Naive thymus-derived CD4-positive, alpha-beta T cell (primary cell): ENCODE measurements around the gene LSAMP. TPM values are rescaled to one million over a fixed set of nuclear protein-coding genes. Genes with fewer than 3 reads are reported as not detected.

Experiments used
- ATAC-seq: fragments of 150-1000 bp; cut with Tn5 transposase; 2 replicates; pipeline ENCODE4 v1.10.0; 2021; ENCODE audit warnings: mild to moderate bottlenecking, moderate library complexity
- CTCF ChIA-PET: fragments of 350-600 bp; sonication (Branson Sonifier 250); formaldehyde crosslinking; loops from one replicate; lab custom pipeline; 2021; ENCODE audit warnings: antibody characterized with exemption; lab: Charles Lee
- POLR2A ChIA-PET: fragments of 350-600 bp; sonication (Branson Sonifier 250); formaldehyde crosslinking; loops from one replicate; lab custom pipeline; 2021; ENCODE audit warnings: antibody characterized with exemption, inconsistent platforms; lab: Charles Lee
- DNase-seq, 9 donors: peaks; one replicate each; pipeline versions ENCODE4 v3.0.0 to v3.0.0-alpha.2; 2020 to 2022; ENCODE audit warnings: mixed read lengths in 1 of 9
- H3K27ac ChIP-seq: one replicate; pipeline ENCODE4 v1.7.0; 2013; ENCODE audit warnings: mild to moderate bottlenecking, low read depth, low read length, moderate library complexity
- H3K27me3 ChIP-seq, 2 donors: one replicate each; pipeline ENCODE4 v1.7.0; 2013; ENCODE audit warnings: low read length in 2 of 2, mild to moderate bottlenecking in 2 of 2, moderate library complexity in 2 of 2; ENCODE audit not compliant: control insufficient read depth in 2 of 2, insufficient read depth in 2 of 2
- H3K36me3 ChIP-seq, 3 experiments: 1 replicate in 2 of 3; 2 replicates in 1 of 3; pipeline ENCODE4 v1.7.0; 2013; ENCODE audit warnings: low read length in 3 of 3, mild to moderate bottlenecking in 3 of 3, moderate library complexity in 1 of 3; ENCODE audit not compliant: insufficient read depth in 3 of 3, control insufficient read depth in 2 of 3
- H3K4me1 ChIP-seq, 2 donors: one replicate each; pipeline ENCODE4 v1.7.0; 2013; ENCODE audit warnings: low read length in 2 of 2, mild to moderate bottlenecking in 2 of 2, moderate library complexity in 1 of 2; ENCODE audit not compliant: control insufficient read depth in 2 of 2, insufficient read depth in 2 of 2
- H3K4me3 ChIP-seq: 2 replicates; pipeline ENCODE4 v1.7.0; 2013; ENCODE audit warnings: mild to moderate bottlenecking, low read length
- H3K9me3 ChIP-seq, 3 experiments: 1 replicate in 2 of 3; 2 replicates in 1 of 3; pipeline ENCODE4 v1.7.0; 2013; ENCODE audit warnings: low read length in 3 of 3; ENCODE audit not compliant: control insufficient read depth in 2 of 3
- H3K27ac Mint-ChIP-seq, 9 donors: one replicate each; pipeline ENCODE4 v1.8.0; 2020 to 2022; ENCODE audit warnings: mixed read lengths in 9 of 9, mild to moderate bottlenecking in 8 of 9, moderate library complexity in 5 of 9, inconsistent platforms in 2 of 9
- H3K27me3 Mint-ChIP-seq, 5 donors: one replicate each; pipeline ENCODE4 v1.8.0; 2021 to 2022; ENCODE audit warnings: mixed read lengths in 5 of 5, mild to moderate bottlenecking in 1 of 5
- H3K36me3 Mint-ChIP-seq, 5 donors: one replicate each; pipeline ENCODE4 v1.8.0; 2020 to 2022; ENCODE audit warnings: mixed read lengths in 5 of 5, mild to moderate bottlenecking in 3 of 5, inconsistent platforms in 1 of 5
- H3K4me1 Mint-ChIP-seq, 7 donors: one replicate each; pipeline ENCODE4 v1.8.0; 2020 to 2022; ENCODE audit warnings: mixed read lengths in 7 of 7, mild to moderate bottlenecking in 3 of 7, inconsistent platforms in 1 of 7
- H3K4me3 Mint-ChIP-seq, 10 donors: one replicate each; pipeline ENCODE4 v1.8.0; 2020 to 2022; ENCODE audit warnings: mild to moderate bottlenecking in 10 of 10, mixed read lengths in 10 of 10, moderate library complexity in 6 of 10, inconsistent platforms in 2 of 10
- H3K9me3 Mint-ChIP-seq, 11 donors: one replicate each; pipeline ENCODE4 v1.8.0; 2020 to 2022; ENCODE audit warnings: mixed read lengths in 11 of 11, mild to moderate bottlenecking in 4 of 11, inconsistent platforms in 1 of 11, moderate library complexity in 1 of 11
- intact Hi-C, 2 donors: fragments of 100-400 bp; cut with micrococcal nuclease; formaldehyde crosslinking; loops; one replicate each; pipeline ENCODE4 v1.15.1; 2023
- polyA plus RNA-seq, 2 donors: library from polyadenylated mRNA; unstranded; fragments of 300-500 nt; fragmentation: Illumina TruSeq; gene quantifications; one replicate each; pipeline ENCODE4 v1.2.3, GENCODE V29; 2021
- total RNA-seq, 6 experiments: library from RNA in 5 of 6; stranded (reverse) in 5 of 6; gene quantifications; 1 replicate in 5 of 6; 2 replicates in 1 of 6; pipeline ENCODE4 v1.2.3 and lab custom pipeline; 2021 to 2026

The LSAMP gene
- total and polyA plus RNA-seq, 7 experiments from 2014 or later, result not detected

GRCh38 chr3:116445990-116446389 lies 703 bp upstream of the LSAMP start:
- ChIA-PET POLR2A (no interaction called here), CTCF (no interaction called here)
- no peaks in the 10 kb centered on the region for H3K36me3 ChIP-seq
- Mint-ChIP-seq H3K27me3 (peaks cover 5 to 21% (median 14%) of the 10 kb centered on the region in 5 donors), H3K27ac (no peak overlapping the region), H3K4me1 (peaks cover 0 to 1% (median 0%) of the 10 kb centered on the region in 7 donors), H3K4me3 (no peak overlapping the region), H3K36me3 (no peaks in the 10 kb centered on the region), H3K9me3 (peaks cover 0 to 15% (median 6%) of the 10 kb centered on the region in 11 donors)
- H3K9me3 ChIP-seq, result no peaks in the 10 kb centered on the region
- no peak overlapping the region for H3K27ac ChIP-seq
- no peaks in the 10 kb centered on the region for H3K4me1 ChIP-seq
- DNase-seq (no peak), ATAC-seq (no peak)
- no peak overlapping the region for H3K4me3 ChIP-seq
- intact Hi-C loops, result no loop called here
- H3K27me3 ChIP-seq, result no peaks in the 10 kb centered on the region

GRCh38 chr3:116444819-116445310 lies 422 bp downstream of the LSAMP start:
- H3K27me3 Mint-ChIP-seq, result peaks cover 5 to 21% (median 14%) of the 10 kb centered on the region in 5 donors
- Histone ChIP-seq H3K4me3 (no peak overlapping the region), H3K27ac (no peak overlapping the region), H3K27me3 (no peaks in the 10 kb centered on the region), H3K4me1 (no peaks in the 10 kb centered on the region), H3K9me3 (no peaks in the 10 kb centered on the region), H3K36me3 (no peaks in the 10 kb centered on the region)
- CTCF ChIA-PET, result no interaction called here
- H3K27ac Mint-ChIP-seq, result no peak overlapping the region
- no peaks in the 10 kb centered on the region for H3K36me3 Mint-ChIP-seq
- DNase-seq, result no peak
- POLR2A ChIA-PET, result no interaction called here
- ATAC-seq, result no peak
- intact Hi-C loops, result no loop called here
- peaks cover 0 to 15% (median 4%) of the 10 kb centered on the region in 11 donors for H3K9me3 Mint-ChIP-seq
- no peak overlapping the region for H3K4me3 Mint-ChIP-seq
- peaks cover 0 to 1% (median 0%) of the 10 kb centered on the region in 7 donors for H3K4me1 Mint-ChIP-seq

- Mint-ChIP-seq H3K27ac (no peak overlapping the region), H3K27me3 (peaks cover 5 to 21% (median 14%) of the 10 kb centered on the region in 5 donors), H3K36me3 (no peaks in the 10 kb centered on the region), H3K4me3 (no peak overlapping the region), H3K4me1 (peaks cover 0 to 1% (median 0%) of the 10 kb centered on the region in 7 donors), H3K9me3 (peaks cover 0 to 15% (median 4%) of the 10 kb centered on the region in 11 donors)
- Histone ChIP-seq H3K4me1 (no peaks in the 10 kb centered on the region), H3K27ac (no peak overlapping the region), H3K9me3 (no peaks in the 10 kb centered on the region), H3K36me3 (no peaks in the 10 kb centered on the region), H3K4me3 (no peak overlapping the region), H3K27me3 (no peaks in the 10 kb centered on the region)
- CTCF ChIA-PET, result no interaction called here
- intact Hi-C loops, result no loop called here
- POLR2A ChIA-PET, result no interaction called here
- no peak for DNase-seq
- no peak for ATAC-seq
Observed at GRCh38 chr3:116444115-116444747, 1.1 kb downstream of the LSAMP start.

GRCh38 chr3:116443191-116443661 lies 2.1 kb downstream of the LSAMP start:
- no peaks in the 10 kb centered on the region for H3K36me3 Mint-ChIP-seq
- no peak overlapping the region for H3K4me3 Mint-ChIP-seq
- H3K9me3 Mint-ChIP-seq, result peaks cover 0 to 15% (median 3%) of the 10 kb centered on the region in 11 donors
- CTCF ChIA-PET, result no interaction called here
- H3K4me3 ChIP-seq, result no peak overlapping the region
- intact Hi-C loops, result no loop called here
- no peaks in the 10 kb centered on the region for H3K27me3 ChIP-seq
- POLR2A ChIA-PET, result no interaction called here
- no peak overlapping the region for H3K27ac ChIP-seq
- no peaks in the 10 kb centered on the region for H3K9me3 ChIP-seq
- H3K4me1 Mint-ChIP-seq, result peaks cover 0 to 1% (median 0%) of the 10 kb centered on the region in 7 donors
- H3K27ac Mint-ChIP-seq, result no peak overlapping the region
- ATAC-seq (no peak), DNase-seq (no peak)
- no peaks in the 10 kb centered on the region for H3K36me3 ChIP-seq
- H3K4me1 ChIP-seq, result no peaks in the 10 kb centered on the region
- peaks cover 5 to 21% (median 14%) of the 10 kb centered on the region in 5 donors for H3K27me3 Mint-ChIP-seq

GRCh38 chr3:116442331-116443021 lies 2.8 kb downstream of the LSAMP start:
- Mint-ChIP-seq H3K36me3 (no peaks in the 10 kb centered on the region), H3K27ac (no peak overlapping the region), H3K4me3 (no peak overlapping the region), H3K9me3 (peaks cover 0 to 15% (median 3%) of the 10 kb centered on the region in 11 donors), H3K4me1 (peaks cover 0 to 1% (median 0%) of the 10 kb centered on the region in 7 donors), H3K27me3 (peaks cover 5 to 21% (median 14%) of the 10 kb centered on the region in 5 donors)
- ChIA-PET CTCF (no interaction called here), POLR2A (no interaction called here)
- Histone ChIP-seq H3K4me1 (no peaks in the 10 kb centered on the region), H3K36me3 (no peaks in the 10 kb centered on the region), H3K27ac (no peak overlapping the region), H3K9me3 (no peaks in the 10 kb centered on the region), H3K4me3 (no peak overlapping the region), H3K27me3 (no peaks in the 10 kb centered on the region)
- no peak for DNase-seq
- no peak for ATAC-seq
- intact Hi-C loops, result no loop called here

GRCh38 chr3:116441652-116442051 lies 3.6 kb downstream of the LSAMP start:
- Histone ChIP-seq H3K36me3 (no peaks in the 10 kb centered on the region), H3K4me3 (no peak overlapping the region), H3K27ac (no peak overlapping the region), H3K27me3 (no peaks in the 10 kb centered on the region), H3K4me1 (no peaks in the 10 kb centered on the region), H3K9me3 (no peaks in the 10 kb centered on the region)
- Mint-ChIP-seq H3K4me3 (no peak overlapping the region), H3K36me3 (no peaks in the 10 kb centered on the region), H3K27me3 (peaks cover 5 to 21% (median 14%) of the 10 kb centered on the region in 5 donors), H3K4me1 (peaks cover 0 to 1% (median 0%) of the 10 kb centered on the region in 7 donors), H3K27ac (no peak overlapping the region), H3K9me3 (peaks cover 0 to 15% (median 3%) of the 10 kb centered on the region in 11 donors)
- intact Hi-C loops, result no loop called here
- DNase-seq, result no peak
- CTCF ChIA-PET, result no interaction called here
- no peak for ATAC-seq
- POLR2A ChIA-PET, result no interaction called here
